Measurements from ENCODE around the gene KCNJ16.

DNA sequence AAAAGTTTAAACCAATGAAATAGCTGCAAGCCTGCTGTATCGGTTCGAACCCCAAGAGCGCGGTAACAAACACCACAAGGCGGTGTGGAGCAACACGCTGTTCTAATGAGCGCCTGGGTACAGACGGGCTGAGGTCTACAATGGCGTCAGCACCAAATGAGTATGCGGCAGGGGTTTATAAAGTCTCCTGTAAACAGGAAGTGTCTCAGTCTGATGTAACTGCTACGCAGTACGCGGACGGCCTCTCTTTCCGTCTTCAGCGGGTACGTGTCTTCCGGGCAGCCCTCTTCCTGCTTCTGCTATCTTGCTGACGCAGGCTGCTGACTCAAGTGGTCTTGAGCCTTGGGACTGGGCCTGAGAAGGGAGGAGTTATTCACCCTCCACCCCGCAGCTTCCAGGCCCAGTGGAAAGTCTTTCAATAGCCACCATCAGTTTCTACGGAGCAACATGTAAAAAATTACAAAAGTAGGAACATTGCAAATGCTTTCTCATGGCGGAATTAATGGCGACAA, 53.8 kb downstream of the KCNJ16 start:
- TF ChIP-seq POLR2A (IDR thresholded peaks at IDR 0.05) (no peak), POLR2AphosphoS5 (IDR thresholded peaks at IDR 0.05) (no peak)
- TF ChIP-seq, protein P1, sequence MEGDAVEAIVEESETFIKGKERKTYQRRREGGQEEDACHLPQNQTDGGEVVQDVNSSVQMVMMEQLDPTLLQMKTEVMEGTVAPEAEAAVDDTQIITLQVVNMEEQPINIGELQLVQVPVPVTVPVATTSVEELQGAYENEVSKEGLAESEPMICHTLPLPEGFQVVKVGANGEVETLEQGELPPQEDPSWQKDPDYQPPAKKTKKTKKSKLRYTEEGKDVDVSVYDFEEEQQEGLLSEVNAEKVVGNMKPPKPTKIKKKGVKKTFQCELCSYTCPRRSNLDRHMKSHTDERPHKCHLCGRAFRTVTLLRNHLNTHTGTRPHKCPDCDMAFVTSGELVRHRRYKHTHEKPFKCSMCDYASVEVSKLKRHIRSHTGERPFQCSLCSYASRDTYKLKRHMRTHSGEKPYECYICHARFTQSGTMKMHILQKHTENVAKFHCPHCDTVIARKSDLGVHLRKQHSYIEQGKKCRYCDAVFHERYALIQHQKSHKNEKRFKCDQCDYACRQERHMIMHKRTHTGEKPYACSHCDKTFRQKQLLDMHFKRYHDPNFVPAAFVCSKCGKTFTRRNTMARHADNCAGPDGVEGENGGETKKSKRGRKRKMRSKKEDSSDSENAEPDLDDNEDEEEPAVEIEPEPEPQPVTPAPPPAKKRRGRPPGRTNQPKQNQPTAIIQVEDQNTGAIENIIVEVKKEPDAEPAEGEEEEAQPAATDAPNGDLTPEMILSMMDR (IDR thresholded peaks at IDR 0.05): no peak
